Stimulated activated memory B cell treated with anti-CD40 and anti-IgM and Interleukin-4, amounts not matched to agents 10 μg/mL and 1 μg/mL and 100 μg/mL, for 72 hours (primary cell): ENCODE measurements around the gene MARS1.

Experiments used
- ATAC-seq: fragments of 150-1000 bp; cut with Tn5 transposase; 2 replicates; pipeline ENCODE4 v1.10.0; 2021
- H3K27ac Mint-ChIP-seq: one replicate; pipeline ENCODE4 v1.8.0; 2022; ENCODE audit warnings: mild to moderate bottlenecking, mixed read lengths
- H3K27me3 Mint-ChIP-seq: one replicate; pipeline ENCODE4 v1.8.0; 2022; ENCODE audit warnings: mixed read lengths
- H3K36me3 Mint-ChIP-seq: one replicate; pipeline ENCODE4 v1.8.0; 2022; ENCODE audit warnings: mixed read lengths
- H3K4me1 Mint-ChIP-seq: one replicate; pipeline ENCODE4 v1.8.0; 2022; ENCODE audit warnings: mixed read lengths
- H3K4me3 Mint-ChIP-seq: one replicate; pipeline ENCODE4 v1.8.0; 2022; ENCODE audit warnings: mild to moderate bottlenecking, moderate library complexity, mixed read lengths
- H3K9me3 Mint-ChIP-seq: one replicate; pipeline ENCODE4 v1.8.0; 2022; ENCODE audit warnings: mixed read lengths

MARS1 gene

GRCh38 chr12:57533108-57533507 is 45.2 kb downstream of the MARS1 start:
- no peaks in the 10 kb centered on the region for H3K9me3 Mint-ChIP-seq
- H3K4me3 Mint-ChIP-seq = no peak overlapping the region
- H3K36me3 Mint-ChIP-seq = peaks cover 70% of the 10 kb centered on the region
- no peaks in the 10 kb centered on the region for H3K27me3 Mint-ChIP-seq
- H3K27ac Mint-ChIP-seq = no peak overlapping the region
- H3K4me1 Mint-ChIP-seq = peaks cover 5% of the 10 kb centered on the region
- no peak for ATAC-seq

GRCh38 chr12:57534250-57534649 is 46.4 kb downstream of the MARS1 start:
- H3K4me1 Mint-ChIP-seq = peaks cover 7% of the 10 kb centered on the region
- no peak for ATAC-seq
- peaks cover 71% of the 10 kb centered on the region for H3K36me3 Mint-ChIP-seq
- no peaks in the 10 kb centered on the region for H3K27me3 Mint-ChIP-seq
- no peak overlapping the region for H3K27ac Mint-ChIP-seq
- no peak overlapping the region for H3K4me3 Mint-ChIP-seq
- no peaks in the 10 kb centered on the region for H3K9me3 Mint-ChIP-seq

GRCh38 chr12:57534991-57535543 is 47.2 kb downstream of the MARS1 start:
- Mint-ChIP-seq H3K4me1 (peaks cover 7% of the 10 kb centered on the region), H3K4me3 (no peak overlapping the region), H3K9me3 (no peaks in the 10 kb centered on the region), H3K27ac (no peak overlapping the region), H3K36me3 (peaks cover 67% of the 10 kb centered on the region), H3K27me3 (no peaks in the 10 kb centered on the region)
- ATAC-seq = no peak

GRCh38 chr12:57535764-57536596 is 48.1 kb downstream of the MARS1 start:
- H3K4me3 Mint-ChIP-seq = no peak overlapping the region
- H3K27me3 Mint-ChIP-seq = no peaks in the 10 kb centered on the region
- H3K36me3 Mint-ChIP-seq = peaks cover 66% of the 10 kb centered on the region
- H3K9me3 Mint-ChIP-seq = no peaks in the 10 kb centered on the region
- no peak overlapping the region for H3K27ac Mint-ChIP-seq
- no peak for ATAC-seq
- H3K4me1 Mint-ChIP-seq = peaks cover 7% of the 10 kb centered on the region

GRCh38 chr12:57536597-57536942 is 48.7 kb downstream of the MARS1 start:
- no peak for ATAC-seq
- Mint-ChIP-seq H3K36me3 (peaks cover 65% of the 10 kb centered on the region), H3K4me3 (no peak overlapping the region), H3K27ac (no peak overlapping the region), H3K9me3 (no peaks in the 10 kb centered on the region), H3K4me1 (peaks cover 7% of the 10 kb centered on the region), H3K27me3 (no peaks in the 10 kb centered on the region)

- no peak overlapping the region for H3K27ac Mint-ChIP-seq
- H3K4me3 Mint-ChIP-seq = no peak overlapping the region
- peaks cover 7% of the 10 kb centered on the region for H3K4me1 Mint-ChIP-seq
- H3K9me3 Mint-ChIP-seq = no peaks in the 10 kb centered on the region
- H3K36me3 Mint-ChIP-seq = peaks cover 38% of the 10 kb centered on the region
- no peak for ATAC-seq
- H3K27me3 Mint-ChIP-seq = no peaks in the 10 kb centered on the region
Observed at GRCh38 chr12:57539134-57539768, 51.4 kb downstream of the MARS1 start.

- no peak overlapping the region for H3K4me3 Mint-ChIP-seq
- H3K27me3 Mint-ChIP-seq = no peaks in the 10 kb centered on the region
- H3K9me3 Mint-ChIP-seq = no peaks in the 10 kb centered on the region
- peaks cover 21% of the 10 kb centered on the region for H3K4me1 Mint-ChIP-seq
- no peak for ATAC-seq
- H3K27ac Mint-ChIP-seq = no peak overlapping the region
- H3K36me3 Mint-ChIP-seq = peaks cover 22% of the 10 kb centered on the region
Observed at GRCh38 chr12:57541001-57541400, 53.1 kb downstream of the MARS1 start.

- Mint-ChIP-seq H3K9me3 (no peaks in the 10 kb centered on the region), H3K36me3 (peaks cover 22% of the 10 kb centered on the region), H3K4me1 (peaks cover 26% of the 10 kb centered on the region), H3K4me3 (no peak overlapping the region), H3K27me3 (no peaks in the 10 kb centered on the region), H3K27ac (no peak overlapping the region)
- no peak for ATAC-seq
Observed at GRCh38 chr12:57541717-57542116, 53.8 kb downstream of the MARS1 start.

- Mint-ChIP-seq H3K36me3 (peaks cover 15% of the 10 kb centered on the region), H3K4me3 (no peak overlapping the region), H3K9me3 (no peaks in the 10 kb centered on the region), H3K27me3 (no peaks in the 10 kb centered on the region), H3K27ac (no peak overlapping the region), H3K4me1 (peaks cover 35% of the 10 kb centered on the region)
- no peak for ATAC-seq
Observed at GRCh38 chr12:57543581-57543980, 55.7 kb downstream of the MARS1 start.

- ATAC-seq = no peak
- peak overlapping the region; percentile 93 for H3K4me3 Mint-ChIP-seq
- peaks cover 50% of the 10 kb centered on the region for H3K4me1 Mint-ChIP-seq
Observed at GRCh38 chr12:57545809-57546437, 58.1 kb downstream of the MARS1 start.

GRCh38 chr12:57546438-57547287 is 58.8 kb downstream of the MARS1 start, which contains the start of gene DCTN2:
TSS of gene DCTN2 (minus strand) at chr12:57547192. CDS start at chr12:57547063, 129 bp downstream.
- H3K36me3 Mint-ChIP-seq = no peaks in the 10 kb centered on the region
- peak within 1 kb of the TSS; percentile 93 for H3K4me3 Mint-ChIP-seq
- H3K27ac Mint-ChIP-seq = peak within 1 kb of the TSS; percentile 85
- H3K4me1 Mint-ChIP-seq = peaks cover 50% of the 10 kb centered on the region
- H3K9me3 Mint-ChIP-seq = no peaks in the 10 kb centered on the region
- peak; percentile 98 for ATAC-seq
- peaks cover 8% of the 10 kb centered on the region for H3K27me3 Mint-ChIP-seq

More at GRCh38 chr12:57545809-57546437, 58.1 kb downstream of the MARS1 start:
- H3K36me3 Mint-ChIP-seq = peaks cover 3% of the 10 kb centered on the region
- peak overlapping the region; percentile 85 for H3K27ac Mint-ChIP-seq
- H3K9me3 Mint-ChIP-seq = no peaks in the 10 kb centered on the region
- H3K27me3 Mint-ChIP-seq = peaks cover 8% of the 10 kb centered on the region

- ATAC-seq = no peak
- Mint-ChIP-seq H3K4me3 (peak overlapping the region; percentile 93), H3K27ac (peak overlapping the region; percentile 85), H3K4me1 (peaks cover 50% of the 10 kb centered on the region), H3K27me3 (peaks cover 8% of the 10 kb centered on the region), H3K9me3 (no peaks in the 10 kb centered on the region), H3K36me3 (no peaks in the 10 kb centered on the region)
Observed at GRCh38 chr12:57547288-57548012, 59.6 kb downstream of the MARS1 start.

- Mint-ChIP-seq H3K4me3 (no peak overlapping the region), H3K36me3 (no peaks in the 10 kb centered on the region), H3K27me3 (peaks cover 8% of the 10 kb centered on the region), H3K4me1 (peaks cover 50% of the 10 kb centered on the region), H3K9me3 (no peaks in the 10 kb centered on the region), H3K27ac (no peak overlapping the region)
- no peak for ATAC-seq
Observed at GRCh38 chr12:57548013-57548315, 60.1 kb downstream of the MARS1 start.

- Mint-ChIP-seq H3K4me3 (no peak overlapping the region), H3K27me3 (peaks cover 11% of the 10 kb centered on the region), H3K36me3 (no peaks in the 10 kb centered on the region), H3K4me1 (peaks cover 50% of the 10 kb centered on the region), H3K9me3 (no peaks in the 10 kb centered on the region), H3K27ac (no peak overlapping the region)
- no peak for ATAC-seq
Observed at GRCh38 chr12:57548488-57548887, 60.6 kb downstream of the MARS1 start.
